Measurements from ENCODE around the gene TTC6. TPM values are rescaled to one million over a fixed set of nuclear protein-coding genes. Genes with fewer than 3 reads are reported as not detected.

The TTC6 gene
- polyA plus RNA-seq, 1 donor (not counting 4 experiments of a cell fraction or from before 2014, with no cell fraction given) = not detected

DNA sequence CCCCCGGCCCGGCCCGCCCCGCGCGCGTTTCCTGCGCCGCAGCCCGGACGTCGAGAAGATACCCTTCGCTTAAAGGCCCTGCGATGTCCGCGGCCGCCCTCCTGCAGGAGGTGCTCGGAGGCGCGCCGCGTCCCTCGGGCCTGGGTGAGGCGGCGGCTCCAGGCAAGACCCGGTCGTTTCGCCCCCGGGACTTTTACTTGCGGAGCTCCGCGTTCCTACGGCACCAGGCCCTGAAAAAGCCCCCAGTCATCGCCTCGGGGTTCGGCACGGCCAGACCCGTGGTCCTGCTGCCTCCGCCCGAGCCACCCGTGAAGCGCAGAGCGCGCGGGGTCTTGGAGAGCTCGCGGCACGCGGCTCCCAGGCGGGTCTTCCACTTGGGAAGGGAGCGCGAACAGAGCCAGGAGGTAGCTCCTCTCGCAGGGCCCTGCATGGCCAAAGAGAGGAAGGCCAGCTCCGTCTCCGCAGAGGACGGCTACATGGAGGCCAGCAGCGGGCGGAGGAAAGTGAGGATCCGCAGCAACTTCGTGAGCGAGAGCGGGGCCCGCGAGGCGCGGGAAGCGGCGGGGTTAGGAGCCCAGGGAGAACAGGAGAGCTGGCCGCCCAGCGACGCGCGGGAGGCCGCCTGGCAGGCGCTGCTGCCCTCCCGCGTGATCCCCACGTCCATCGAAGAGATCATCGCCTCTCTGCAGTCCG is 26.9 kb downstream of the TTC6 start:
- no peaks in the 10 kb centered on the region for H3K36me3 ChIP-seq (ENCODE audit: control insufficient read depth in 2 of 2, extremely low read depth in 1 of 2, insufficient read depth in 2 of 2, low read length in 2 of 2)
- no peak overlapping the region for H3K27ac ChIP-seq (ENCODE audit: control insufficient read depth, insufficient read depth, low read length)
- DNase-seq (ENCODE audit: low read depth, low spot score) (no peak), FAIRE-seq (no peak)
- dilution Hi-C loops (cut with MboI; ENCODE audit: extremely low pct_ligation_motif_present, low sequenced_read_pairs) = no loop called here
- H3K27me3 ChIP-seq (ENCODE audit: control insufficient read depth, extremely low read depth, insufficient read depth, low read length) = no peaks in the 10 kb centered on the region
- H2AFZ ChIP-seq (ENCODE audit: control insufficient read depth, low read length) = no peak overlapping the region
- TF ChIP-seq EZH2 (IDR thresholded peaks at IDR 0.05; ENCODE audit: low read length) (no peak), CTCF (optimal IDR thresholded peaks at IDR 0.05 in 1 of 3, IDR thresholded peaks at IDR 0.05 in 1 of 3, conservative IDR thresholded peaks at IDR 0.05 in 1 of 3; ENCODE audit: extremely low read depth in 1 of 3, insufficient read depth in 2 of 3, low read length in 3 of 3) (no peak)
- no peak overlapping the region for H3K4me2 ChIP-seq (ENCODE audit: control insufficient read depth, extremely low read depth, insufficient read depth, low read depth, low read length)
- H3K4me3 ChIP-seq (ENCODE audit: control insufficient read depth in 2 of 3, extremely low read depth in 1 of 3, insufficient read depth in 2 of 3, low read depth in 1 of 3, low read length in 3 of 3) = no peak overlapping the region
- H4K20me1 ChIP-seq (ENCODE audit: control insufficient read depth, extremely low read depth, insufficient read depth, low read length) = no peaks in the 10 kb centered on the region
- H3K4me1 ChIP-seq (ENCODE audit: control insufficient read depth, extremely low read depth, insufficient read depth, low read length) = peaks cover 21% of the 10 kb centered on the region
- no peaks in the 10 kb centered on the region for H3K9me1 ChIP-seq (ENCODE audit: control insufficient read depth, extremely low read depth, insufficient read depth, low read length)
- H3K9ac ChIP-seq (ENCODE audit: control insufficient read depth, extremely low read depth, insufficient read depth, low read length) = no peak overlapping the region
- H3K79me2 ChIP-seq (ENCODE audit: control insufficient read depth, insufficient read depth, low read length) = no peaks in the 10 kb centered on the region
- H3K9me3 ChIP-seq (ENCODE audit: control insufficient read depth, low read depth, low read length) = no peaks in the 10 kb centered on the region

DNA sequence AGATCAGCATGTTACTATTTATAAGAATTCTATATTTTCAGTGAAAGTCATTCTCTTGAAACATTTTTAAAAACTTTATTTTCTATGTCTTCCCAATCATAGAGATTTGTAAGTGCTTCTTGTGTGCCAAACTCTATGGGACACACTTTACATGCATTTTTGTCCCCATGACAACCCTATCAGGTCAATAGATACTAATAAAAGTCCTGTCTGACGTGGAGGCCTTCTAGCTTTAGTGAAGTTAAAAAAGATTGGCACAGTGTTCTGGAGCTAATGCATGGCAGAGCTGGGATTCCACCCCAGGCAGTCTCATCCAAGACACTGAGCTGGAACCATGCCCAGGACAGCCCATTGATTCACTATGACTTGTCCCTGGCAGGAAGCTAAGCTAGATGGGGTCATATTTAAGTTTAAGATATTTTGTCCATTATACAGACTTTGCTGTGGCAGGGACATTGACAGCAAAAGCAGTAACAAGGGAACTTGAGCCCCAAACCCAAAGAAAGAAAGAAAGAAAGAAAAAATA is 28.1 kb downstream of the TTC6 start:
- H3K4me2 ChIP-seq (ENCODE audit: control insufficient read depth, extremely low read depth, insufficient read depth, low read depth, low read length) = peak overlapping the region; percentile 83
- H3K9me3 ChIP-seq (ENCODE audit: control insufficient read depth, low read depth, low read length) = no peaks in the 10 kb centered on the region
- no peak overlapping the region for H2AFZ ChIP-seq (ENCODE audit: control insufficient read depth, low read length)
- DNase-seq (ENCODE audit: low read depth, low spot score) (peak; percentile 84), FAIRE-seq (peak; percentile 92)
- peak overlapping the region; percentile 87 for H3K27ac ChIP-seq (ENCODE audit: control insufficient read depth, insufficient read depth, low read length)
- H3K4me3 ChIP-seq (ENCODE audit: control insufficient read depth in 2 of 3, extremely low read depth in 1 of 3, insufficient read depth in 2 of 3, low read depth in 1 of 3, low read length in 3 of 3) = peak overlapping the region in 2 of 3 experiments; percentile 7 to 37
- no peaks in the 10 kb centered on the region for H3K79me2 ChIP-seq (ENCODE audit: control insufficient read depth, insufficient read depth, low read length)
- H4K20me1 ChIP-seq (ENCODE audit: control insufficient read depth, extremely low read depth, insufficient read depth, low read length) = no peaks in the 10 kb centered on the region
- TF ChIP-seq CTCF (optimal IDR thresholded peaks at IDR 0.05 in 1 of 3, IDR thresholded peaks at IDR 0.05 in 1 of 3, conservative IDR thresholded peaks at IDR 0.05 in 1 of 3; ENCODE audit: extremely low read depth in 1 of 3, insufficient read depth in 2 of 3, low read length in 3 of 3) (no peak), EZH2 (IDR thresholded peaks at IDR 0.05; ENCODE audit: low read length) (no peak)
- no peaks in the 10 kb centered on the region for H3K9me1 ChIP-seq (ENCODE audit: control insufficient read depth, extremely low read depth, insufficient read depth, low read length)
- H3K27me3 ChIP-seq (ENCODE audit: control insufficient read depth, extremely low read depth, insufficient read depth, low read length) = no peaks in the 10 kb centered on the region
- dilution Hi-C loops (cut with MboI; ENCODE audit: extremely low pct_ligation_motif_present, low sequenced_read_pairs) = no loop called here
- H3K9ac ChIP-seq (ENCODE audit: control insufficient read depth, extremely low read depth, insufficient read depth, low read length) = peak overlapping the region; percentile 50
- peaks cover 21% of the 10 kb centered on the region for H3K4me1 ChIP-seq (ENCODE audit: control insufficient read depth, extremely low read depth, insufficient read depth, low read length)
- no peaks in the 10 kb centered on the region for H3K36me3 ChIP-seq (ENCODE audit: control insufficient read depth in 2 of 2, extremely low read depth in 1 of 2, insufficient read depth in 2 of 2, low read length in 2 of 2)

Data from keratinocyte (primary cell).